ENCODE measurements around the gene RAE1.

DNA sequence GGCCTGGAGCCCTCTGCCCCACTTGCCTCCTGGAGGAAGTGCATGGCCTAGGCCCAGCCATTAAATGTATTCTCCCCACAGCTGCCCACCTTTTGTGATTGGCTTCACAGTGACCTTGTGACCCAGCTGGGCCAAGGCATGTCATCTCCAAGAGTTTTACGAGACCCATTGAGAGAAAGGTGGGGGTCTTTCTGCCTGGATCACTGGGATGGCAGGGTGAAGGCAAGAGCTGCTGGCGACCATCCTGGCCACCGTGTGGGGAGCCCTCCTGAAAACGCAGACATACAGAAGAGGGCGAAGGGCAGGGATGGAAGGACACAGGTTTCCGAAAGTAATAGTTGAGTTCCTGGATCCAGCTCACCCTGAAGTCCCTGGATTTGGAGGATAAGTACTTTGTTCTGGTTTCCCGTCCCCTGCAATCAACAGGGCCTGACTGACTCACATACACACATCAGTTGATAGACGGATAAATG lies 33.7 kb upstream of the RAE1 start:
- TF ChIP-seq POLR2A (IDR thresholded peaks at IDR 0.05; ENCODE audit: low read length) (no peak), GATA1 (IDR thresholded peaks at IDR 0.05; ENCODE audit: low read depth, low read length) (no peak)

Measured in erythroblast (primary cell).